ENCODE measurements around the gene SORT1.

The SORT1 gene

GRCh38 chr1:109391157-109391556, 6.6 kb downstream of the SORT1 start:
- TF ChIP-seq BACH2 (CRISPR knock-in tag; IDR thresholded peaks at IDR 0.05; ENCODE audit: borderline replicate concordance) (no peak), ESRRG (CRISPR knock-in tag; IDR thresholded peaks at IDR 0.05) (no peak), CREB5 (CRISPR knock-in tag; IDR thresholded peaks at IDR 0.05; ENCODE audit: low read depth) (no peak), ZFP3 (CRISPR knock-in tag; IDR thresholded peaks at IDR 0.05) (no peak), TSHZ2 (CRISPR knock-in tag; IDR thresholded peaks at IDR 0.05) (no peak), GLIS3 (CRISPR knock-in tag; IDR thresholded peaks at IDR 0.05) (no peak), ISL1 (CRISPR knock-in tag; IDR thresholded peaks at IDR 0.05) (no peak), ARNTL (CRISPR knock-in tag; IDR thresholded peaks at IDR 0.05; ENCODE audit: borderline replicate concordance, low read depth) (no peak)
- ATAC-seq = peak; percentile 34; the same call in 2 of the 3 replicates

- no peak for TF ChIP-seq CSRNP3 (CRISPR knock-in tag; IDR thresholded peaks at IDR 0.05)
- no peak for TF ChIP-seq ESRRG (CRISPR knock-in tag; IDR thresholded peaks at IDR 0.05)
- no peak for TF ChIP-seq OSR1 (CRISPR knock-in tag; IDR thresholded peaks at IDR 0.05)
- TF ChIP-seq SNAI2 (CRISPR knock-in tag; IDR thresholded peaks at IDR 0.05) = no peak
- TF ChIP-seq TCF4 (CRISPR knock-in tag; IDR thresholded peaks at IDR 0.05; ENCODE audit: borderline replicate concordance) = no peak
- no peak for TF ChIP-seq ZNF8 (CRISPR knock-in tag; IDR thresholded peaks at IDR 0.05)
- no peak for TF ChIP-seq ZNF565 (CRISPR knock-in tag; conservative IDR thresholded peaks at IDR 0.05; ENCODE audit: low read depth)
- TF ChIP-seq PATZ1 (CRISPR knock-in tag; IDR thresholded peaks at IDR 0.05; ENCODE audit: borderline replicate concordance) = no peak
- TF ChIP-seq TSHZ2 (CRISPR knock-in tag; IDR thresholded peaks at IDR 0.05) = no peak
- TF ChIP-seq ZFP3 (CRISPR knock-in tag; IDR thresholded peaks at IDR 0.05) = no peak
- no peak for TF ChIP-seq CREB5 (CRISPR knock-in tag; IDR thresholded peaks at IDR 0.05; ENCODE audit: low read depth)
Observed at GRCh38 chr1:109389638-109390341, 7.9 kb downstream of the SORT1 start.

More at GRCh38 chr1:109389638-109390341, 7.9 kb downstream of the SORT1 start:
- no peak for ATAC-seq

All from SK-N-SH treated with all-trans-retinoic acid at 6 μM for 48 hours (cell line).